DMS153 (cell line): ENCODE data around the gene HMCN1.
"Not testable (repeated sequence)": the region's sequence is repeated elsewhere in the genome, so short reads cannot be mapped to it uniquely, and the experiment has no call there.

Source experiments
- DNase-seq: peaks from one replicate; lab custom pipeline; 2025; lab: John Stamatoyannopoulos, UW

HMCN1 gene

DNA sequence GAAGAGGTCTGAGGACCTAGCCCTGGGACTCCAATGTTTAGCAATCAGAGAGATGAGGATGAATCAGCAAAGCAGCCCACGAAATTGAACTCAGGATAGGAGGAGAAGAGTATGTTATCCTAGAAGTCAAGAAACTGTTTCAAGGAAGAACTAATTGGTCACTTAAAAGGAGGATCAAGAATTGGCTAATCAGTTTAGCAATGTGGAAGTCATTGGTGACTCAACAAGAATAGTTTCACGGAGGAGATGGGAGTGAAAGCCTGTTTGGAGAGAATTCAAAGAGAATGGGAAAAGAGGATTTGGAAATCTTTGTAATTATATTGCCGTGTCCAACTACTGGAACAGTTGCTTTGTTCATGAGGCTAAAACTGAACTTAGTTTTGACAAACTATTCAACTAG is 7.4 kb downstream of the HMCN1 start:
- no peak for DNase-seq

DNA sequence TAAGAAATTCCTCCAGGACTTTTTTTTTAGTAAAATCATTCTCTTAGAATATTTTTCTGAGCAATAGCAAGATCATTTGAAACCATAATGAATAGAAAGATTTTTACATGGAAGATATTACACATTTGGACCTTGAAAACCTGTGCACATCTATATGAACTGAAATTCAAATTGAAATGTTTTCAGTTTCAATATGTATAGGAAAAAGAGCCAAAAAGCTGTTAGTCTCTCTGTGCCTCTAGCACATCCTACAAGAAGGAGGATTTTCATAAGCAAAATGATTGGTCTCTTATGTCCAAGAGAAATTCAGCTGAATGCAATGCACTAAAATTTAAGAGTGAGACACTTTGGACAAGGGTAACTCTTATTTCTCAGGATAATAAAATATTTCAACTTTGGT is 8.2 kb downstream of the HMCN1 start:
- DNase-seq, result no peak

DNA sequence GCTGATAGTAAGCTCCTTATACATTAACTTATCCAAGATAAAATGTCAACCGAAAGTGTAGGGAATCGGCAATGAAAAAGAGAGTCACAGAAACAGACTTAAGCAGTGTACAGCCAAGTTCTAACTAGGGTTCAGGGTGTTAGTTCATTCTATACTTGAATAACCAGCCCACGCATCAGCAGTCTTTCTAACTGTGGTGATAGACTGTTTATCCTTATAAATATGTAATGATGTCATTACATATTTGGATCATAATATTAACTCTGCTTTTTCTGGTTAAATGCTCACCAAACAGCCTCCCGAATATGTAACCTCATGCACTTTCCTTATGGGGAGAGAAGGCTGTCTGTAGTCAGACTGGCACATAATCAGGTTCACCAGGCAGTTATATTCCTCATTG is 11.0 kb downstream of the HMCN1 start:
- no peak for DNase-seq

DNA sequence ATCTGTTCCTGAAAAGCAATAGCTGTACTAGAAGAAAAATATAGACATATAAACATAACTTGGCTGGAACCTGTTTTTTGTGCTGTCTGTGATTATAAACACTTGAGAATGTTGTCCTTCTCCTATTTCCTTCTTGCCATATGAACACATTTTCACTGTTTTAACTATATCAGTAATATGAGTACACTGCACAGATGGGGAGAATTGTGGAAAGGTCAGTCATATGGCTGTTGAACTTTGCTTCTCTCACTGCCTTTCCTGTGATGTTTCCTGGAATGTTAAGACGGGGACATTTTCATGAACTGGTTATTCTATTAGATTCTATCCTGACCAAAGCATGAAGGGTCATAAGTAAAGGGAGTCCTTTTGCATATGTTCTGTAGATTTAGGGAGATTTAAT is 24.9 kb downstream of the HMCN1 start:
- no peak for DNase-seq

DNA sequence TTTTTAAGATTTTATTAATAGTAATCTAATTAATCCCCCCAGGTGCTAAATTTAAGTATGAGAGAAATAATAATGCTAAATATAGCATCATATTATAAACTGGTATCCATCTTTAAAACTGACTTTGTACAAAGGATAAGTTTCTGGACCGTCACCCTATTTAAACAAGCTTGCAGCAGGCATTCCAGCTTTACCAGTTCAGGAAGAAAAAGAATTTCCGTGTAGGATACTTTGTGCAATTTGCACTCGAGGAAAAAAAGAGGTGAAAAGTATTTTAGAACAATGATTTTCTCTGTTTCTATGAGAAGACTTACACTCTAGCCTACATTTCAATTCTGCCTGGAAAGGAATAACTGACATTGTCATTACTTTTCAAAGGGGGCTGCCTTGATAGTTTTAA is 27.6 kb downstream of the HMCN1 start:
- DNase-seq, result no peak

- DNase-seq, result no peak
Measured at GRCh38 chr1:185767508-185768120, 33.4 kb downstream of the HMCN1 start.

DNA sequence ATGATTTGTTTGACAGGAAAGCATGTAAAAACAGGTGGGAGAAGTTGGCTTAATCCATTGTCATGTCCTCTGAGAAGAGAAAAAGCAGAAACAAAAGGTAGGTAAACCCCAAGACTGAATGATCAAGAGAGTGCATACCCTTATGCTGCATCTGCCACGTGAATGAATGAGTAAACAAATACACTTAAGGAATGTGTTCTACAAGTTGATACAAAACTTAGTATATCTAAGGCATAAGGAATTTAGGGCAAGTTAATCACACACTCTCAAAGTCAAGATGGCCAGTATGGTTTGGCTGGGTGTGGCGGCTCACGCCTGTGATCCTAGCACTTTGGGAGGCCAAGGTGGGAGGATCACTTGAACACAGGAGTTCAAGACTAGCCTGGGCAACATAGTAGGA is 34.2 kb downstream of the HMCN1 start:
- DNase-seq, result no peak

DNA sequence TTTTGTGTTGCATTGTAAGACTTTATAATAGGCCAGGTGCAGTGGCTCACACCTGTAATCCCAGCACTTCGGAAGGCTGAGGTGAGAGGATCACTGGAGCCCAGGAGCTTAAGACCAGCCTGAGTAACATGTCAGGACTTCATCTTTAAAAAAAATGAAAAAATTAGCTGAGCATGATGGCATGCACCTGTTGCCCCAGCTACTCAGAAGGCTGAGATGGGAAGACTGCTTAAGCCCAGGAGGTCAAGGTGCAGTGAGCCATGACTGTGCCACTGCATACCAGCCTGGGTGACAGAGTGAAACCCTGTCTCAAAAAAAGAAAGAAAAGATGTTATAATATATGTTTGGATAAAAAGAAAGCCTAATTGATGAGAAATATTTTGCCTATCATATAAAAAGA is 34.9 kb downstream of the HMCN1 start:
- no peak for DNase-seq

DNA sequence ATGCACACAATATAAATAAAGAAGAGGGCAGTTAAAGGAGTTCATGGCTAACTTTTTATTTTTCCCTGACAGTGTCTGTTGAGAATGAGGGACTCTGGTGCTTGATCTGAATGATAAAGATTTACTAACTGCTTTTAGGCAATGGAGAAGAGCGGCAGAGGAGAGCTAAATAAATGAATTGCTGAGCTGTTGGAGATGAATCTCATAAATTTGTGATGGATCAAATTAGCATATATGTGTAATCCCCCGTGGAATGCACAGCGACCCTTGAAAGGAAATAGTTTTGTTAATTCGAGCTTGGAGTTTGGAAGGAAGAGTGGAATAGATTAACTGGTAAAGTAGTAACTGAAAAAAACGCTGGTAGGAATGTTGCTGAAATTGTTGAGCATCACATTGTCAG is 40.2 kb downstream of the HMCN1 start:
- DNase-seq, result no peak

- DNase-seq, result peak; percentile 26
Measured at GRCh38 chr1:185775501-185775900, 41.3 kb downstream of the HMCN1 start.

DNA sequence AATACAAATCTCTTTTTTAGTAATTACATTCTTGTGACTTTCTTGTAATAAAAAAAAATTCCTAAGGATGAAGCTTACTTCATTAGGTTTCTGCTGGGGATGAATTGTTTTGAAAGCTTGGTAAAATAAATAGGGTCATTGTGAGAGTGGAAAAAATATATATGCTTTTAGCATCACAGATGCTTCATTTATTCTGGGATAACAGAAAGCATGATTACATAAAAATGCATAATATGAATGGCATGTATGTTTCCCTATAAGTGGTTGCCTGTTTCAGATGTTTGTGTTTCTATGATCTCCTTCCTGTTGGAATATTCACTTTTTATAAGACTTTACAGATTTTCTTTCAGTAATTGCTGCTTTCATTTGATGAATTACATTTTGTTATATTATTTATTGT is 42.3 kb downstream of the HMCN1 start:
- no peak for DNase-seq

DNA sequence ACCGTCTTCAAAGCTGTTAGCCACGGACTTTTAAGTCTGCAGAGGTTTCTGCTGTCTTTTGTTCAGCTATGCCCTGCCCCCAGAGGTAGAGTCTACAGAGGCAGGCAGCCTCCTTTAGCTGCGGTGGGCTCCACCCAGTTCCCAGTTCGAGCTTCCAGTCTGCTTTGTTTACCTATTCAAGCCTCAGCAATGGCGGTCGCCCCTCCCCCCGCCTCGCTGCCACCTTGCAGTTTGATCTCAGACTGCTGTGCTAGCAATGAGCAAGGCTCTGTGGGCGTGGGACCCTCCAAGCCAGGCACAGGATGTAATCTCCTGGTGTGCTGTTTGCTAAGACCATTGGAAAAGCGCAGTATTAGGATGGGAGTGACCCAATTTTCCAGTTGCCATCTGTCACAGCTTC is 49.7 kb downstream of the HMCN1 start:
- DNase-seq, result not testable (repeated sequence)

- DNase-seq, result no peak
Measured at GRCh38 chr1:185785586-185785985, 51.4 kb downstream of the HMCN1 start.

GRCh38 chr1:185786524-185786923 is 52.3 kb downstream of the HMCN1 start:
- no peak for DNase-seq

DNA sequence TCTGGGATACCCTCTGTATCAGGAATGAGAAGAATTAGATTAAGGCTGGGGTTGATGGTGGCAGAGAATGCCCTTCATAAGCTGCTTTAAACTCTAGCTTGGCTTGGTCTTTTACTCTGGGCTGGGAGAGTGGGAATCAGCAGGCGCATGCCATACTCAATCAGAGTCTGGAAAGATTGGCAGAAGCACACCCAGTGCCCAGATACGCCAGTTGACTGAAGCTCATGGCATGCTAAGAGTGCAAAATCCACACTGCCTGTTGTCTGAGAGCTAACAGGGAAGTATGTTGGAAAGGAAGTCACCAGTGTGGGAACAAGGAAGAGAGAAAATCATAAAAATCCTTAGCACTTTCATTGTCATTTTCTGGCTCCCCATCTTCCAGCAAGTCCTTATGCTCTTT is 53.0 kb downstream of the HMCN1 start:
- DNase-seq, result no peak

DNA sequence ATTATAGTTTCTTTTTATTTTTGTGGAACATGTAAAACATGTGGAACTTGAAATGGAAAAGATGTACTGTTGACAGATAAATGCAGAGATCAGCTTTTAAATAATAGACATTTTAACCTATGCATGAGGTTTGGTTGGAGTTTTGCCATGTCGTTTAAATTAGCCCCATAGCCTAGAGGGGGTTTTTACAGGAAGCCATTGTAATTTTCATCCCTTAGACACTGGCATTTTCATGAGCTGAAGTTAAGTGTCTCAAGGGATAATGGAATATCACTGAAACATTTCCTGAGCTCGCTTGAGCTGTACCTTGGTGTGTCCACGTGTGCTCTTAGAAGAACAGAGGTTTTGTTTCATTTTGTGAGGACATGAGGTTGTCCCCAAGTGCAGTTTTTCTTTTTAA is 54.2 kb downstream of the HMCN1 start:
- no peak for DNase-seq

- no peak for DNase-seq
Measured at GRCh38 chr1:185789501-185790193, 55.5 kb downstream of the HMCN1 start.

DNA sequence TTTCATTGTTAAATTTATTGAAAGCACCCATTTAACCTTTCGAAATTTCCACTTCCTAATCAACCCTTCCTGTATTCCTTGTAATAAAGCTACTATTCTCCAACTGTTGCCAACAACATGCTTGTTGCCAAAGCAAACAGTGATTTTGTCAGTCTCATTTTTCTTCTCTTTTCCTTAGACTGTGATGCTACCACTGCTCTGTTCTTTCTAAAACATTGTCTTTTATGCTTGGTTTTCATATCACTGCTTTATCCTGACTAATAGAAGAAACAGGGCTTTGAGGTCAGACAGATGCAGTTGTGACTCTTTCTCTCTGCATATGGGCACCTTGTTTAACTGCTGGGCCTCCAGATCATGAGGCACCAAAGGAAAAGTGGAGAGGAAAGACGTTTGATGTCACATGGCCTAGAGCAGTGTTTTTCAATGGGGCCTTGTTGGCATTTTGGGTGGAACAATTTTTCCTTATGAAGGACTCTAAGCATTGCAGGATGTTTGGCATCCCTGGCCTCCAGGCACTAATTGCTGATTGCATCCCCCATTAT is 56.1 kb downstream of the HMCN1 start:
- no peak for DNase-seq

DNA sequence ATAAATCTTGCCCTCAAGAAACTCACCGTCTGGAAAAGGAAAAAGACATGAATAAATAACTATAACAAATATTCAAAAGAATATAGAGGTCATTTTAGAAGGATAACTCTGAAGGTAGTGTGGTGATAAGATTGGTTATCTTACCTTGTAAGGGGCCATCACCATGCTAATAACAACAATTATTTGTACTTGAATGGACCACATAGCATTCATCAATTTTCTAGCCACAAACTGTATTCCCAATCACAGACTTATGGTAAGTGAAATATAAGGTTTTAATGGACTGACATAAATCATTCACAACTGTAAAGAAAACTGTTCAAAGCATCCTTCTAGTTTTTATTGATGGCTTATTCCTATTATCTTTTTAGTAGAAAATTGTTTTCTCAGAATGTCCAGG is 57.8 kb downstream of the HMCN1 start:
- DNase-seq, result no peak

- not testable (repeated sequence) for DNase-seq
Measured at GRCh38 chr1:185794495-185794894, 60.3 kb downstream of the HMCN1 start.

DNA sequence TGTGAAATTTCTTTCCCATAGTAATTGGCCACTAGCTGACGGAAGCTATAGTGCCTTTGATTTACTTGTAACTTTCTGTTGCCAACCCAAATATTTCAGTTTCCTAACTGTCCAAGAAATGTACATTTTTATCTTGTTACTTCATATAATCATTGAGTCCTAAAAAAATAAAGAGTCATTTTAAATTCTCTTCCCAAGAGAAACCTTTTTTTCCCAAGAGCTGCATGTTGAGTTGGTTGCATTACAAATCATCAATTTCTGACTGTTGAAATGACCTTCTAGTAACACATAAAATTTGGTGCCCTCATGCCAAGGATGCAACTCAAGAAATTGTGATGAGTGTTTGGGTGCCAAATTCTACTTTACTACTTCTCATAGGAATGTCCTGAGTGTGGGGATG is 61.0 kb downstream of the HMCN1 start:
- DNase-seq, result no peak

GRCh38 chr1:185798505-185798904 is 64.3 kb downstream of the HMCN1 start:
- no peak for DNase-seq

DNA sequence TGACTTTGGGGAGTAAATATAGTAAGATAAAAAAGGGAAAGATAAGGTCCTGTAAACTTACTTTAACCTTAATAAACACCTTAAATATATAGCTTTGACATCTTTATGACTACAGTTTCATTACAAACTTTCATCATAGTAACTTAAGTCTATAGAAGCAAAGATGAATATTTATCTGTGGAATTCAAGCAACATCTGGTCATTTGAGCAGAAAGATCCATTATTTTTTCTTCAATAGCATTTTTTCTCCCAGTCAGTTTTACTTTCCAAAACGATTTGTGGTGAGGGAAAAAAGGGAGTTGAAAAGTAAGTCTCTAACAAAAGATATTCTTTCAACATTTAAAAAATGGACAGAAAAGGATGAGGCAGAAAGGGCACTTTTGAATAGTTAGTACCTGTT is 69.0 kb downstream of the HMCN1 start:
- DNase-seq, result no peak

GRCh38 chr1:185804206-185804605 is 70.0 kb downstream of the HMCN1 start:
- DNase-seq, result no peak
